HepG2 (cell line): Measurements from ENCODE around the gene CA9. TPM values are rescaled to one million over a fixed set of nuclear protein-coding genes. Genes with fewer than 3 reads are reported as not detected.

Source experiments
- ARNT ChIP-seq: fragments of 450-650 bp; IDR thresholded peaks from 2 replicates; pipeline ENCODE4 v1.6.1; 2017
- CCDC6 ChIP-seq: sonication (generic); formaldehyde crosslinking; IDR thresholded peaks from 2 replicates; pipeline ENCODE4 v1.8.1; 2022; ENCODE audit warnings: mild to moderate bottlenecking, missing genetic modification reagents, moderate library complexity
- FOXP4 ChIP-seq: sonication (generic); formaldehyde crosslinking; IDR thresholded peaks from 2 replicates; pipeline ENCODE4 v1.4.0; 2020; ENCODE audit warnings: missing genetic modification reagents
- HBP1 ChIP-seq: IDR thresholded peaks from 2 replicates; pipeline ENCODE4 v1.6.1; 2016; ENCODE audit warnings: low read depth, control low read depth
- HIC2 ChIP-seq: sonication (generic); formaldehyde crosslinking; IDR thresholded peaks from 2 replicates; pipeline ENCODE4 v1.9.0; 2022; ENCODE audit warnings: low read depth, missing genetic modification reagents
- HNF4G ChIP-seq, 2 experiments: sonication (generic) in 1 of 2; formaldehyde crosslinking in 1 of 2; IDR thresholded peaks; 2 replicates each; pipeline versions ENCODE4 v1.4.0 to v1.6.1; 2011 to 2020; ENCODE audit warnings: borderline replicate concordance in 2 of 2, low read depth in 2 of 2, mild to moderate bottlenecking in 2 of 2, low read length in 1 of 2, missing genetic modification reagents in 1 of 2, moderate library complexity in 1 of 2
- MTA1 ChIP-seq: sonication (generic); formaldehyde crosslinking; IDR thresholded peaks from 2 replicates; pipeline ENCODE4 v1.4.0; 2020; ENCODE audit warnings: missing genetic modification reagents, mild to moderate bottlenecking, borderline replicate concordance
- MXI1 ChIP-seq: IDR thresholded peaks from 3 replicates; pipeline ENCODE4 v1.6.1; 2012; ENCODE audit warnings: low read depth, low read length, inconsistent platforms, borderline replicate concordance
- MYPOP ChIP-seq: sonication (generic); formaldehyde crosslinking; IDR thresholded peaks from 2 replicates; pipeline ENCODE4 v1.8.1; 2023; ENCODE audit warnings: mild to moderate bottlenecking, moderate library complexity, missing genetic modification reagents
- POLR2AphosphoS5 ChIP-seq: IDR thresholded peaks from 2 replicates; pipeline ENCODE4 v1.6.1; 2012; ENCODE audit warnings: low read depth, low read length
- RNF219 ChIP-seq: sonication (generic); formaldehyde crosslinking; IDR thresholded peaks from 2 replicates; pipeline ENCODE4 v1.5.0; 2020; ENCODE audit warnings: mild to moderate bottlenecking, missing genetic modification reagents
- THAP9 ChIP-seq: sonication (generic); formaldehyde crosslinking; IDR thresholded peaks from 2 replicates; pipeline ENCODE4; 2020; ENCODE audit warnings: missing genetic modification reagents, mild to moderate bottlenecking, borderline replicate concordance
- XRCC5 ChIP-seq: fragments of 200-400 bp; formaldehyde crosslinking; optimal IDR thresholded peaks from 2 replicates; pipeline ENCODE3; 2017; ENCODE audit warnings: mild to moderate bottlenecking, low read length
- ZBTB38 ChIP-seq: sonication (generic); formaldehyde crosslinking; IDR thresholded peaks from 2 replicates; pipeline ENCODE4 v1.5.1; 2020; ENCODE audit warnings: mild to moderate bottlenecking, missing genetic modification reagents
- ZNF772 ChIP-seq: sonication (generic); formaldehyde crosslinking; IDR thresholded peaks from 2 replicates; pipeline ENCODE4 v1.5.0; 2020; ENCODE audit warnings: mild to moderate bottlenecking, missing genetic modification reagents
- polyA plus RNA-seq, 8 experiments: library from polyadenylated mRNA; depleted of rRNA in 3 of 8; stranded (reverse) in 7 of 8; unstranded in 1 of 8; fragments of >200 nt; fragmentation: Illumina TruSeq in 4 of 8; extraction: Trizol in 4 of 8; gene quantifications; 2 replicates each; pipeline versions ENCODE4 v1.2.1 to v1.2.3, GENCODE V29; 2011 to 2016; ENCODE audit warnings: low read depth in 4 of 8, missing spikeins in 1 of 8, mixed read lengths in 1 of 8; ENCODE audit not compliant: insufficient read depth in 1 of 8
- total RNA-seq, 5 experiments: library from RNA; depleted of rRNA; stranded (reverse); fragments of >200 nt; fragmentation: Illumina TruSeq; extraction: Trizol; gene quantifications; 2 replicates each; pipeline ENCODE4 v1.2.3, GENCODE V29; 2016; ENCODE audit warnings: low read depth in 1 of 5

The CA9 gene
- total and polyA plus RNA-seq, 2 of the 13 experiments (the other 11 are each of a cell fraction or from before 2014, with no cell fraction given) = 0.13 to 152 TPM

GRCh38 chr9:35673132-35674024 lies at the start of gene CA9 (continued):
- TF ChIP-seq THAP9 (CRISPR knock-in tag) = peak; percentile 47; the same call in 1 of the 2 replicates
- TF ChIP-seq RNF219 (CRISPR knock-in tag) = no peak
- 0 out of 2 replicates have a peak, but pooled peaks have one; percentile 41 for TF ChIP-seq HNF4G (IDR thresholded peaks at IDR 0.05; ENCODE audit: borderline replicate concordance, low read depth, low read length)
- no peak for TF ChIP-seq HNF4G (CRISPR knock-in tag; IDR thresholded peaks at IDR 0.05; ENCODE audit: borderline replicate concordance, low read depth)
- peak; percentile 52; the same call in 1 of the 2 replicates for TF ChIP-seq MTA1 (CRISPR knock-in tag)
- TF ChIP-seq ZBTB38 = peak; percentile 62; the same call in 1 of the 2 replicates
- peak; percentile 13; the same call in 1 of the 2 replicates for TF ChIP-seq FOXP4
- no peak for TF ChIP-seq ZNF772 (CRISPR knock-in tag)
- no peak for TF ChIP-seq XRCC5
- TF ChIP-seq CCDC6 (CRISPR knock-in tag) = no peak
- 0 out of 2 replicates have a peak, but pooled peaks have one; percentile 22 for TF ChIP-seq HIC2
- TF ChIP-seq ARNT = no peak
- TF ChIP-seq MXI1 = 0 out of 3 replicates have a peak, but pooled peaks have one; percentile 24
- no peak for TF ChIP-seq HBP1 (CRISPR knock-in tag)
- peak; percentile 24; the same call in 1 of the 2 replicates for TF ChIP-seq POLR2AphosphoS5
- TF ChIP-seq MYPOP (CRISPR knock-in tag) = no peak
